Measurements from ENCODE around the gene FAM181B.

Gene FAM181B

GRCh38 chr11:82680252-82680651 is 53.4 kb downstream of the FAM181B start:
- DNase-seq = no peak
